ENCODE data around the gene C2orf80.
"Not testable (repeated sequence)": the region's sequence is repeated elsewhere in the genome, so short reads cannot be mapped to it uniquely, and the experiment has no call there.

Gene C2orf80

DNA sequence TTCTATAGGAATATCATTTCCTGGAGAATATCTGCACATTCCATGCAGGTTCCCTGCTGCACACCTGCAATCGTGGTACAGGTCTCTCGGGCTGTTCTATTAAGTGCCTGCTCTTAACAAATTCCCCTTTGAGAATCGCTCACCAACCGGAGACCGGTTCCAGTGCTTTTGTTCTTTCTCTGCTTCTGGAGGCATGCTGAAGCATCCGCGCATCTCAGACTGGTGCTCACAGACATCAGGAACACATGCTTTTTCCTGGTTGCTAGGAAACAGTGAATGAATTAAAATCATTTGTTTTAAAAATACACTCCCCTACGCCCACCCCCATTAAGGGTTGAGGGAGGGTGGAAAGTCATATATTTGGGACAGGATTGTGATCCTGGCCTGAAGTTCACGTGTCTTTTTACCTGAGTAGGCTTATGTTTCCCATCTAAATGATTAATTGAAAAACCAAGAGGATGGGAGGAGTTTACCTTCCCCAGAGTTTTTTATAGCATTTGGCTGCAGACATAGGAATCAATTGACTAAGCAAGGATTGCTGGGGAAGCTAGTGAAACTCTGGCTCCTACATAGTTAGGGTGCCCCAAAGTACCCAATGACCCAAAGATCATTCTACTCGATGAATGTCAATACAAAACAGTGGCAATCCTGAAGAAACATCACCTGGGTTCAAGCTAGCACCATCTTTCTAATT lies at the start of gene C2orf80:
C2orf80 (minus strand) TSS at position 221 of the 694 bp plus-strand sequence. CDS start 3,044 bp downstream, outside the sequence.
- DNase-seq = no peak

DNA sequence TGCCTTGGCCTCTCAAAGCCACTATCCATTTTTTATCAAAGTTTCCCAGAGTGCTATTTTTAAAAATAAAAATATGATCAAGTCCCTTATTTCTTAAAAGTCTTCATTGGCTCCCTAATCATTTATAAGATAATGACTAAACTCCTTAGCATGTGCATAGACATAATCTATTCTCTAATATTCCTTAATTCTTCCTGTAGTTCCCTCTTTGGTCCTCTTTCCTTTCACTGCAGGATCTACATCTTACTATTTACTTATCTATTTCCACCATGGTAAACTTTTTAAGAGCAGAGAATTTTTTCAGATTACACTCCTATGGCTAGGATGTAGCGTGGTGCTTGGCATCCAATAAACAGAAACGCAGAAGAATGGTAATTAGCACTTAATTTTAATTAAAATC lies 46.0 kb upstream of the C2orf80 start:
- DNase-seq = no peak

GRCh38 chr2:208234786-208235185 lies 45.0 kb upstream of the C2orf80 start:
- DNase-seq = no peak

GRCh38 chr2:208228476-208228875 lies 38.6 kb upstream of the C2orf80 start:
- peak; percentile 43 for DNase-seq

- DNase-seq = no peak
Observed at GRCh38 chr2:208227581-208228232, 37.9 kb upstream of the C2orf80 start.

GRCh38 chr2:208224802-208225201 lies 35.0 kb upstream of the C2orf80 start:
- no peak for DNase-seq

- DNase-seq = peak; percentile 9
Observed at GRCh38 chr2:208222351-208222750, 32.5 kb upstream of the C2orf80 start.

DNA sequence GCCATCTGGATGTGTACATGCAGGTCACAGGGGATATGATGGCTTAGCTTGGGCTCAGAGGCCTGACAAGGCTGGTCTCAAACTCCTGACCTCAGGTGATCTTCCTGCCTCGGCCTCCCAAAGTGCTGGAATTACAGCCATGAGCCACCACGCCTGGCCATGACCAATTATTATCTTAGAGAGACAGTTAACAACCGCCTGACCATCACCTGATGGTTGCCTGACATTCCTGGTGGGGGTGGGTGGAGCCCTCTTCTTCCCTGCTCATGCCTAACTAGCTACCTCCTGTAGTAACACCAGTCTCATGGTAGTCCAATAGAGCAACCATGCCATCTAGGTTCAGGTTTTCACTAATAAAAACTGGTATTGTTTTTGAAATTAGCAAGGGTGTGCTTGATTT lies 32.0 kb upstream of the C2orf80 start:
- DNase-seq = not testable (repeated sequence)

GRCh38 chr2:208210688-208211451 lies 21.0 kb upstream of the C2orf80 start:
- no peak for DNase-seq

DNA sequence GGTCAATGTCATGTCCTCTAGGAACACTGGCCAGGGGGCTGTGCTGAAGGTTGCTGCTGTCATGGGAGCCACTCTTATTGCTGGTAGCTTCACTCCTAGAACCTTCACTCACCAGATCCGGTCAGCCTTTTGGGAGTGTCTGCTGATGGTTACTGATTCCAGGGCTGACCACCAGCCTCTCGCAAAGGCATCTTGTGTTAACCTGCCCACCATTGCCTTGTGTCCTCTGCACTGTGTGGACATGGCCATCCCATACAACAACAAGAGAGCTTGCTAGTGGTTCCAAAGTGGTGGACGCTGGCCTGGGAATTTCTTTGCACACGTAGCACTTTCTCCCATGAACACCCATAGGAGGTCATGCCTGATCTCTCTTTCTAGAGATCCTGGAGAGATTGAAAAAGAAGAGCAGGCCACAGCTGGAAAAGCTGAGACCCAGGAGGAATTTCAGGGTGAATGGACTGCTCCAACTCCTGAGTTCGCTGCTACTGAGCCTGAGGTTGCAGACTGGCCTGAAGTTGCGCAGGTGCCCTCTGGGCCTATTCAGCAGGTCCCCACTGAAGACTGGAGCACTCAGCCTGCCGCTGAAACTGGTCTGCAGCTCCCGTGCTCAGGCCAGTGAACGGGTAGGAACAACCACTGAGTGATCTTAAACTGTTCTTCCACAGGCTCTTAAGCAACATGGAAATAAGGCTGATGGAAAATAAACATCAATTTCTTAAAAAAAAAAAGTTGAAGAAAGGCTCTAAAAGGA lies 18.7 kb upstream of the C2orf80 start:
- no peak for DNase-seq

DNA sequence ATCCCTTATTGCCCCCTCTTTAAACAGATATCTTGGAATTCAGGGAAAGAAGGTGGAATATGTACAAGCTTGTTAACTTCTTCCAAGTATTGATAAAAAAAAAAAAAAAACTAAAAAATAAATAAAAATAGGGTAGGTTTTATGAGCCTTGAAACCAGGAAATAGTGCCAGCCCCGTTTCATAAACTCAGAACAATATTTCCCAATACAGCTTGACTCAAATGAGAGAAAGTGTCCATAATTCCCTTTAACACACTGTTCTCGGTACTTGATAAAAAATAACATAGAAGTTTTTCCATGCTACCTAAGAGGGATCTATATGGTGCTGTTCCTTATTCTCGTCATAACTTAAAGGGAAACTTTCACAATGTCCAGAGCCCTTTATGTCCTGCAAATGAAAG lies 17.9 kb upstream of the C2orf80 start:
- DNase-seq = no peak

GRCh38 chr2:208204166-208204565 lies 14.3 kb upstream of the C2orf80 start:
- DNase-seq = peak; percentile 30

DNA sequence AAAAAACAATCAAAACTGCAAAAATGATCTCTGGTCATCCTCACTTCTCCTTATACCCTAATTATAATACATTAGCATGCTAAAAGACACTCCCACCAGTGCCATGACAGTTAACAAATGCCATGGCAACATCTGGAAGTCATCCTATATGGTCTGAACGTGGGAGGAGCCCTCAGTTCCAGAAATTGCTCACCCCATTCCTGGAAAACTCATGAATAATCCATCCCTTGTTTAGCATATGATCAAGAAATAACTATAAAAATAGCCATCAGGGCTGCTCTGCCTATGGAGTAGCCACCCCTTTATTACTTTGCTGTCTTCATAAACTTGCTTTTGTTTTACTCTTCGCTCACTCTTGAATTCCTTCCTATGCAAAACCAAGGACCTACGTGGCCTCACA lies 5.7 kb upstream of the C2orf80 start:
- DNase-seq = no peak

DNA sequence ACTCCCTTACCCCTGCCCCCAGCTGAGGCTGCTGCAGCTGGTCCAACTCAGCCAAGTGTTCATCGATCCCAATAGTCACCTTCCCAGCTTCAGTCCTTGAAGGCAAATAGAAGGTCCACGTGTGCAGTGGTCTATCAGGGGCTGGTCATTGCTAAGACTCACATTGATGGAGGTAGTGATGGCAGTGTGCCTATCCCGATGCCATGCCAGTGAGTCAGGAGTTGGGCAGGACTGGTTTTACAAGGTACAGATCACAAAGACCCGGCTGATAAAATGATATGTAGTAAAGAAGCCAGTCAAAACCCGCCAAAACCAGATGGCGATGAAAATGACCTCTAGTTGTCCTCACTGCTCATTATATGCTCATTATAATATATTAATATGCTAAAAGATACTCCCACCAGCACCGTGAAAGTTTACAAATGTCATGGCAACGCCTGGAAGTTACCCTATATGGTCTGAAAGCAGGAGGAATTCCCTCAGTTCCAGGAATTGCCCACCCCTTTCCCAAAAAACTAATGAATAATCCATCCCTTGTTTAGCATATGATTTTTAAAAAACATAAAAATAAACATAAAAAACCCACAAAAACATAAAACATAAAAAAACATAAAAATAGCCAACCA lies 2.9 kb upstream of the C2orf80 start:
- no peak for DNase-seq

GRCh38 chr2:208189069-208189809 lies 591 bp downstream of the C2orf80 start:
- DNase-seq = no peak

- no peak for DNase-seq
Observed at GRCh38 chr2:208186893-208187292, 2.9 kb downstream of the C2orf80 start.

GRCh38 chr2:208186465-208186864 lies 3.4 kb downstream of the C2orf80 start:
- DNase-seq = no peak

DNA sequence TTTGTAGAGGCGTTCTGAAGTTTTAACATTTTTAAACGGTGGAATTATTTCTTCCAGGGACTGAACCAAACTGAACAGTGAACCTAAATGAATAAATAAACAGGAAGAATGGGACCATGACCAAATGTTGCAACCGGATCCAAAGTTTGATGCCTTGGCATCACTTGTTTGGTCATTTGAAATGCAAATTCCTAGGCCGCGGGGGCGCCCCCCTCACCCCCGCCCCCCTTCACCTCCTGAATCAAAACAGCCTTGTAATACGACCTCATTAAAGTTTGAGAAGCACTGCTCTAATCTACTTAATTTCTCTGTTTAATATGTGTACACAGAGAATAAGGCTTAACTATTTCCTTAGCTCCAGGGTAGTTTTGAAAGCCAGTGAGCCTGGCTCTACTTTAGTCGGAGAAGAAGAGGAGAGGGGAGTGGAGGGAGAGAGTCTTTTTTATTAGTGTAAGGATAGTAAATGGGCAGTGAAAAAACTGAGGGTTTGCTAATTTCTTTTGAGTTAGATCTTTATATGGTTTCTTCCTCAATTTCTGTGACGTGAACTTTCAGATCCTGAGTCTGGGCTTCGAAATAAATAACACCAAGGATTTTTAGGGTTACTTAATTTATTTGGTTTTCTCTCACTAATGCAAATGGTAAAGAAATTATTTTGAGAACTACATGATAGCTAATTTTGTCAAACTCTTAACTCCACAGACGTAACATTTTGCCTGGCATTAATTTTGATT lies 5.7 kb downstream of the C2orf80 start:
- DNase-seq = no peak

GRCh38 chr2:208183526-208183925 lies 6.3 kb downstream of the C2orf80 start:
- no peak for DNase-seq

GRCh38 chr2:208182835-208183234 lies 7.0 kb downstream of the C2orf80 start:
- DNase-seq = no peak

GRCh38 chr2:208179028-208179609 lies 10.7 kb downstream of the C2orf80 start:
- DNase-seq = no peak
